ENCODE data around the gene ETHE1.

Gene ETHE1

GRCh38 chr19:43510713-43511112 lies 16.3 kb downstream of the ETHE1 start:
- no peak for TF ChIP-seq CTCF (conservative IDR thresholded peaks at IDR 0.05)

GRCh38 chr19:43507880-43508279 lies 19.1 kb downstream of the ETHE1 start:
- H3K27ac ChIP-seq, result no peak overlapping the region
- TF ChIP-seq CTCF (conservative IDR thresholded peaks at IDR 0.05), result no peak

More at GRCh38 chr19:43510713-43511112, 16.3 kb downstream of the ETHE1 start:
- H3K27ac ChIP-seq, result no peak overlapping the region

GRCh38 chr19:43506629-43507028 lies 20.4 kb downstream of the ETHE1 start:
- TF ChIP-seq CTCF (conservative IDR thresholded peaks at IDR 0.05), result no peak
- peak overlapping the region; percentile 89; the same call in 1 of the 2 replicates for H3K27ac ChIP-seq

GRCh38 chr19:43505941-43506340 lies 21.1 kb downstream of the ETHE1 start:
- TF ChIP-seq CTCF (conservative IDR thresholded peaks at IDR 0.05), result no peak
- peak overlapping the region; percentile 89 for H3K27ac ChIP-seq

GRCh38 chr19:43505186-43505456 lies 21.9 kb downstream of the ETHE1 start:
- H3K27ac ChIP-seq, result peak overlapping the region; percentile 89
- TF ChIP-seq CTCF (conservative IDR thresholded peaks at IDR 0.05), result no peak

- H3K27ac ChIP-seq, result peak within 1 kb of the TSS; percentile 89
- 0 out of 2 replicates have a peak, but pooled peaks have one; percentile 14 for TF ChIP-seq CTCF (conservative IDR thresholded peaks at IDR 0.05)
These were observed 22.4 kb downstream of the ETHE1 start, which contains the start of gene PHLDB3 for GRCh38 chr19:43504426-43505185. Gene PHLDB3 (minus strand): TSS chr19:43504746. CDS start chr19:43504118, 628 bp downstream.

- H3K27ac ChIP-seq, result peak overlapping the region; percentile 89
- peak; percentile 32 for TF ChIP-seq CTCF (conservative IDR thresholded peaks at IDR 0.05)
These were observed 23.2 kb downstream of the ETHE1 start for GRCh38 chr19:43503501-43504425.

Measured in VCaP (cell line).